GM23248 (cell line): ENCODE data around the gene VANGL1. TPM values are rescaled to one million over a fixed set of nuclear protein-coding genes. Genes with fewer than 3 reads are reported as not detected.

Experiments used
- DNase-seq: peaks from one replicate; pipeline ENCODE4 v3.0.0-alpha.2; 2015
- H2AFZ ChIP-seq: fragments of 200-600 bp; sonication (generic); 2 replicates; pipeline ENCODE4 v1.6.1; 2016; ENCODE audit warnings: antibody characterized with exemption
- H3F3A ChIP-seq: fragments of 200-600 bp; sonication (generic); 2 replicates; pipeline ENCODE4 v1.6.1; 2016; ENCODE audit warnings: mild to moderate bottlenecking, antibody characterized with exemption, mixed run types; ENCODE audit not compliant: insufficient read depth
- H3K27ac ChIP-seq: fragments of 200-600 bp; sonication (generic); 2 replicates; pipeline ENCODE4 v1.5.1; 2016; ENCODE audit warnings: mild to moderate bottlenecking
- H3K27me3 ChIP-seq: fragments of 200-600 bp; sonication (generic); replicated peaks from 2 replicates; pipeline ENCODE4 v1.6.1; 2016; ENCODE audit warnings: mild to moderate bottlenecking; ENCODE audit not compliant: insufficient read depth
- H3K36me3 ChIP-seq: fragments of 200-600 bp; sonication (generic); 2 replicates; pipeline ENCODE4 v1.6.1; 2016; ENCODE audit warnings: low read depth, mild to moderate bottlenecking
- H3K4me1 ChIP-seq: fragments of 200-600 bp; sonication (generic); 2 replicates; pipeline ENCODE4 v1.6.1; 2016; ENCODE audit warnings: mild to moderate bottlenecking; ENCODE audit not compliant: insufficient read depth
- H3K4me2 ChIP-seq: fragments of 200-600 bp; sonication (generic); one replicate; pipeline ENCODE4 v1.6.1; 2016; ENCODE audit warnings: mild to moderate bottlenecking; ENCODE audit not compliant: unreplicated experiment
- H3K4me3 ChIP-seq: fragments of 200-600 bp; sonication (generic); 2 replicates; pipeline ENCODE4 v1.5.1; 2016; ENCODE audit warnings: mild to moderate bottlenecking
- H3K79me2 ChIP-seq: fragments of 200-600 bp; sonication (generic); 2 replicates; pipeline ENCODE4 v1.6.1; 2016; ENCODE audit warnings: mild to moderate bottlenecking; ENCODE audit not compliant: insufficient read depth
- H3K9ac ChIP-seq: fragments of 200-600 bp; sonication (generic); 2 replicates; pipeline ENCODE4 v1.6.1; 2016; ENCODE audit warnings: mild to moderate bottlenecking
- H3K9me2 ChIP-seq: fragments of 200-600 bp; sonication (generic); 2 replicates; pipeline ENCODE4 v1.6.1; 2016; ENCODE audit warnings: mixed run types, mild to moderate bottlenecking, moderate library complexity; ENCODE audit not compliant: insufficient read depth
- H3K9me3 ChIP-seq: fragments of 200-600 bp; sonication (generic); one replicate; pipeline ENCODE4 v1.6.1; 2017; ENCODE audit warnings: low read depth
- H4K20me1 ChIP-seq: fragments of 200-600 bp; sonication (generic); 2 replicates; pipeline ENCODE4 v1.6.0; 2016; ENCODE audit not compliant: insufficient read depth
- EZH2 ChIP-seq: fragments of 200-600 bp; sonication (generic); IDR thresholded peaks from 2 replicates; pipeline ENCODE4 v1.6.1; 2018; ENCODE audit warnings: antibody characterized with exemption, mild to moderate bottlenecking; ENCODE audit not compliant: insufficient read depth, poor library complexity, severe bottlenecking
- EZH2phosphoT487 ChIP-seq: fragments of 200-600 bp; sonication (generic); IDR thresholded peaks from 2 replicates; pipeline ENCODE4 v1.6.1; 2018; ENCODE audit warnings: antibody characterized with exemption, moderate library complexity, mild to moderate bottlenecking, low read depth; ENCODE audit not compliant: insufficient read depth
- WGBS, 2 experiments: methylation state at CpG; one replicate each; pipeline ENCODE4 v1.1.6; 2015 to 2017; ENCODE audit warnings: low lambda C conversion rate in 2 of 2, low coverage in 1 of 2; ENCODE audit errors: missing lambda C conversion rate in 2 of 2; 5-methylcytosine and 5-hydroxymethylcytosine counted together
- in situ Hi-C: fragments of 300-500 bp; cut with MboI; formaldehyde crosslinking; loops from 2 replicates; pipeline ENCODE4 v1.15.0; 2020
- polyA plus RNA-seq: library from polyadenylated mRNA; unstranded; fragments of >200 nt; fragmentation: Nextera tagmentation; extraction: Ambion mirVana; gene quantifications from 2 replicates; pipeline ENCODE4 v1.2.1, GENCODE V29; 2016
- total RNA-seq: library from RNA; depleted of rRNA; stranded (reverse); fragments of >200 nt; shearing (Covaris generic); gene quantifications from 2 replicates; pipeline ENCODE4 v1.2.3, GENCODE V29; 2014

The VANGL1 gene
- total and polyA plus RNA-seq, 2 experiments from 2014 or later = 11.7 to 14.7 TPM

DNA sequence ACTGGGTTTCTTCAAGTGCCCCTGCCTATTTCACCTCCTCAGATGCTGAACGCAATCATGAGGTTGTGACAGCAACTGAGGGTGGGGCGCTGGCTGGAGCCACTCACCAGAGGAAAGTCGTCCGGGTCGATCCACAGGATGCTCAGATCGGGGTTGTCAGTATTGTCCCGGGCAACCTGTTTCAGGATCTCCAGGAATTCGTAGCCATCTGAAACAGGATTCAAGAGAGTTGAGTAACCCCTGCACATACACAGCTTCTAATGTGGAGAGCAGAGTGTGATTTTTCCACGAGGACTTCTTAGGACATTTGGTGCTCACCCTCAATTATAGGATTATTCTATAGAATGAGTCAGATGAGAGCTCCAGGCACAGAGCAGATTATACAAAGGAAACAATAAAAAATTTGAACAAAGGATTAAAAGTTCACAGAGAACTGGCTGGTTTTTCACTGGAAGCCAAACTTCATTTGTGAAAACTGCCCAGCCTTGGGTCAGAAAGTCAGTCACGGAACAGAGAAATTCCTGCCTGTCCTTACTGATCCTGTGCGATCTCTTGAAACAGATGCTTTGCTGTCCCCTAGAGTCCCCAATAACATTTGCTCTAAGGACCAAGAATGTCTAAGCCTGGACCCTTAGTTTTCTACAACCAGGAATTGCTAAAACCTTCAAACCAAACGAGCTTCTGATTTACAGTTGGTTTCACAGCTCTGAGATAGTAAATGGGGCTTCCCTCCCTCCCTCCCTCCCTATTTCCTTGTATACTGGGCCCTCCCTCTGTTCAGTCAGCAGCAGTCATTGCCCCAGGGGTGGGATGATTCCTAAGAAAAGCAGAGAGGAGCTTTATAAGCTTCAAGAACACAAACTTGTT lies 63.5 kb downstream of the VANGL1 start:
- in situ Hi-C loops = no loop called here

DNA sequence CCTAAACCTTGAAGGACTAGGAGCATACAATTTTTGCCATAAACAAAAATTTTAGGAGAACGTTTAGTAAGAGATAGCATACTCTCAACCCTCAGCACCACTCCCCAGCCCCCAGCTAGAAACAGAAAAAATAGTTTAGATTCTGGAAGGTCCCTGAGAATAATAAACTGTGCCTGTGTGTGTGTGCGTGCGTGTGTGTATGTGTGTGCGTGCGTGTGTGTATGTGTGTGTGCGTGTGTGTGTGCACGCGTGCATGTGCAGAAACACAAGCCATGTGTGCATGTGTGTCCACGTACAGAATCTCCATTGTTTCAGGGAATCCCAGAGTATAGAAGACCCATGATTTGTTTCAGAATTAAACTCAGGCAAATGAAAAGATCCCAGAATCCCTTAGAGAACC lies 64.2 kb downstream of the VANGL1 start:
- no peak overlapping the region for H3K9ac ChIP-seq
- H4K20me1 ChIP-seq = no peaks in the 10 kb centered on the region
- peaks cover 34% of the 10 kb centered on the region for H3K27me3 ChIP-seq
- no peaks in the 10 kb centered on the region for H3F3A ChIP-seq
- no peaks in the 10 kb centered on the region for H3K79me2 ChIP-seq
- WGBS, 2 experiments = 80 to 85% methylated on average over 9 of the region's 9 CpGs
- no peak for DNase-seq
- in situ Hi-C loops = no loop called here
- H3K27ac ChIP-seq = no peak overlapping the region
- H2AFZ ChIP-seq = no peak overlapping the region
- no peaks in the 10 kb centered on the region for H3K36me3 ChIP-seq
- no peaks in the 10 kb centered on the region for H3K9me3 ChIP-seq
- no peaks in the 10 kb centered on the region for H3K4me1 ChIP-seq
- H3K4me3 ChIP-seq = no peak overlapping the region
- H3K4me2 ChIP-seq = no peak overlapping the region
- TF ChIP-seq EZH2phosphoT487 (no peak), EZH2 (no peak)
- no peaks in the 10 kb centered on the region for H3K9me2 ChIP-seq

More for the DNA sequence above, 63.5 kb downstream of the VANGL1 start:
- no peaks in the 10 kb centered on the region for H4K20me1 ChIP-seq
- no peak for DNase-seq
- H3K27ac ChIP-seq = no peak overlapping the region
- peaks cover 28% of the 10 kb centered on the region for H3K27me3 ChIP-seq
- H3K4me2 ChIP-seq = no peak overlapping the region
- WGBS, 2 experiments = 82 to 83% methylated on average over 12 of the region's 12 CpGs
- H3K9me3 ChIP-seq = no peaks in the 10 kb centered on the region
- no peaks in the 10 kb centered on the region for H3K36me3 ChIP-seq
- H3K9me2 ChIP-seq = no peaks in the 10 kb centered on the region
- H3K4me1 ChIP-seq = no peaks in the 10 kb centered on the region
- H3K9ac ChIP-seq = no peak overlapping the region
- no peak overlapping the region for H2AFZ ChIP-seq
- H3K4me3 ChIP-seq = no peak overlapping the region
- TF ChIP-seq EZH2 (no peak), EZH2phosphoT487 (no peak)
- H3F3A ChIP-seq = no peaks in the 10 kb centered on the region
- H3K79me2 ChIP-seq = no peaks in the 10 kb centered on the region

DNA sequence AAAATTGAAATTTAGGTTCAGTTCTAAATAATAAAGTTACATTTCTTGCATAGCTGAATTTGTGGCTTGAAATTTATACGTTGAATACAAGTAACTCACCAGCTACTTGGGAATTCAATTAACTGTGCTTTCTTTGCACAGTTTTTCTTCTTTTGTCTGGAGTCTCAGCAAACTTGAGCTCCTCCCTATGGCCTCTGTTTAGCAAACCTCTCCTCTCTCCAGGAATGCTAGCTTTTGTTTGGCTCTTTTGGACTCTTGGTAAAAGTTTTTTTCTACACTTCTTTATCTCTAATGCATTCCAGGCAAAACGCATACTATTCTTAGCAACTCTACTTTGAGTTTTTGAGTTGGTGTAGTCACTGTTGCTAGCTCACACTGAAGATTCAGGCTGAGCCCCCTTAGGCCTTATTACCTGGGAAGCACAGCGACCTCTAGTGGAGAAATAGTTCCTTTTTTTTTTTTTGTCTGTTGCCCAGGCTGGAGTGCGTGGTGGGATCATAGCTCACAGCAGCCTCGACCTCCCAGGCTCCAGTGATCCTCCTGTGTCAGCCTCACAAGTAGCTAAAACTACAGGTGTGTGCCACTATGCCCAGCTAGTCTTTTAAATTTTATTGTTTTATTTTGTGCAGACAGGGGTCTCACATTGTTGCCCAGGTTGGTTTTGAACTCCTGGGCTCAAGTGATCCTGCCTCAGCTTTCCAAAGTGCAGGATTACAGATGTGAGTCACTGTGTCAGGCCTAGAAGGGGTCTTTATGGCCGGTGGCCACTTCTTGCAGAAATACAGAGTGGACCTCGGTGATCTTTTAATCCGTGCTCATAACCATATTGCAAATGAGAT lies 65.0 kb downstream of the VANGL1 start:
- no peaks in the 10 kb centered on the region for H3K79me2 ChIP-seq
- WGBS, 2 experiments = 33 to 42% methylated on average over 8 of the region's 8 CpGs
- no peaks in the 10 kb centered on the region for H3K4me1 ChIP-seq
- peaks cover 38% of the 10 kb centered on the region for H3K27me3 ChIP-seq
- no peak overlapping the region for H3K27ac ChIP-seq
- in situ Hi-C loops = no loop called here
- H4K20me1 ChIP-seq = no peaks in the 10 kb centered on the region
- H3F3A ChIP-seq = no peaks in the 10 kb centered on the region
- no peak for TF ChIP-seq EZH2
- TF ChIP-seq EZH2phosphoT487 = no peak
- H3K9ac ChIP-seq = no peak overlapping the region
- no peaks in the 10 kb centered on the region for H3K9me3 ChIP-seq
- H2AFZ ChIP-seq = no peak overlapping the region
- no peaks in the 10 kb centered on the region for H3K36me3 ChIP-seq
- no peak overlapping the region for H3K4me2 ChIP-seq
- DNase-seq = peak; percentile 61
- H3K4me3 ChIP-seq = no peak overlapping the region
- H3K9me2 ChIP-seq = no peaks in the 10 kb centered on the region

DNA sequence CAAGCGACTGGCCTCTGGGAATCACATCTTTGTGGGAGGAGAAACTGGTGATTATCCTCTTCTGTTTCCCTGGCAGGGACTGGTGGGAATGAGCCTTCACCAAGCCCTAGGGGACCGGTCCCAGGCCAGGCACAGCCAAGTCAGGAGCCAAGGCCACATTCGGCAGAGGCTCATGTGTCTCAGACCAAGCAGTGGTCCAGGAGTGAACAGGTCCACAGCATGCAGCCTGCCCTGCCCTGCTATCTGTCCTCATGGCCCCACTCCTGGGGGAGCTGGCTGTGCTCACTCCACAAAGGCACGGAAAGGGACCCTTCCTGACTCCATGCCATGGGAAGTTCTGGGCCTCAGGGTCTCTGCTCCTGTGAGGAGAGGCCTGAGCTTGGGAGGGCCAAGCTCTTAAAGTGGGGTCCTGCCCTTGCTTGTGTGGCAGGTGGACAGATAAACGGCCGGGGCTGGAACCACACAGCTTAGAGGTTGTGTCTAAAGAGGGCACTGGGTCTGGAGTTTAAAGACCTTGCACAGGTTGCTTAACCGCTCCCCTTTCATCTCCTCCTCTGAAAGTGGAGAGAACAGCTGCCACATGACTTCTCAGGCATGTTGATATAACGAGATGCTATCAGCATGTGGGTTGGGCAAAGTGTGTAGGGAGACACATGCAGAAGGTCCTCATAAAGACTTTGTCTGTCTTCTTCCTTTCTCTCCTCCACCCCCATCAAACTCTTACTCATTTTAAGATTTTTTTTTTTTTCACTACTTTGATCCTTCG lies 69.3 kb downstream of the VANGL1 start:
- WGBS, 2 experiments = 57 to 63% methylated on average over 9 of the region's 9 CpGs
- in situ Hi-C loops = no loop called here

More for the DNA sequence above, 69.3 kb downstream of the VANGL1 start:
- no peaks in the 10 kb centered on the region for H3K9me2 ChIP-seq
- no peaks in the 10 kb centered on the region for H3K79me2 ChIP-seq
- no peak for DNase-seq
- no peak overlapping the region for H2AFZ ChIP-seq
- H3F3A ChIP-seq = no peaks in the 10 kb centered on the region
- H3K9ac ChIP-seq = no peak overlapping the region
- no peaks in the 10 kb centered on the region for H4K20me1 ChIP-seq
- TF ChIP-seq EZH2phosphoT487 (no peak), EZH2 (no peak)
- H3K27ac ChIP-seq = no peak overlapping the region
- H3K36me3 ChIP-seq = no peaks in the 10 kb centered on the region
- no peaks in the 10 kb centered on the region for H3K9me3 ChIP-seq
- no peak overlapping the region for H3K4me2 ChIP-seq
- peaks cover 41% of the 10 kb centered on the region for H3K27me3 ChIP-seq
- no peak overlapping the region for H3K4me3 ChIP-seq
- H3K4me1 ChIP-seq = no peaks in the 10 kb centered on the region
